Suprapubic skin (tissue), 4 donors: Measurements from ENCODE around the gene CAPZA1.

Experiments used
- POLR2A ChIP-seq, 2 donors: fragments of 450-650 bp; IDR thresholded peaks; one replicate each; pipeline ENCODE4 v1.6.1; 2017; ENCODE audit warnings: antibody characterized with exemption in 2 of 2, mild to moderate bottlenecking in 2 of 2, moderate library complexity in 2 of 2
- POLR2AphosphoS5 ChIP-seq, 3 donors: sonication (generic); formaldehyde crosslinking; IDR thresholded peaks; one replicate each; pipeline ENCODE4 v1.6.1; 2017; ENCODE audit warnings: antibody characterized with exemption in 3 of 3
- TF ChIP-seq, protein P1 (sequence below), 2 donors: fragments of 200-600 bp in 1 of 2; fragments of 450-650 bp in 1 of 2; sonication (generic) in 1 of 2; IDR thresholded peaks; one replicate each; pipeline ENCODE4 v1.5.1; 2016 to 2019; ENCODE audit warnings: antibody characterized with exemption in 2 of 2, mild to moderate bottlenecking in 1 of 2, moderate library complexity in 1 of 2

DNA sequence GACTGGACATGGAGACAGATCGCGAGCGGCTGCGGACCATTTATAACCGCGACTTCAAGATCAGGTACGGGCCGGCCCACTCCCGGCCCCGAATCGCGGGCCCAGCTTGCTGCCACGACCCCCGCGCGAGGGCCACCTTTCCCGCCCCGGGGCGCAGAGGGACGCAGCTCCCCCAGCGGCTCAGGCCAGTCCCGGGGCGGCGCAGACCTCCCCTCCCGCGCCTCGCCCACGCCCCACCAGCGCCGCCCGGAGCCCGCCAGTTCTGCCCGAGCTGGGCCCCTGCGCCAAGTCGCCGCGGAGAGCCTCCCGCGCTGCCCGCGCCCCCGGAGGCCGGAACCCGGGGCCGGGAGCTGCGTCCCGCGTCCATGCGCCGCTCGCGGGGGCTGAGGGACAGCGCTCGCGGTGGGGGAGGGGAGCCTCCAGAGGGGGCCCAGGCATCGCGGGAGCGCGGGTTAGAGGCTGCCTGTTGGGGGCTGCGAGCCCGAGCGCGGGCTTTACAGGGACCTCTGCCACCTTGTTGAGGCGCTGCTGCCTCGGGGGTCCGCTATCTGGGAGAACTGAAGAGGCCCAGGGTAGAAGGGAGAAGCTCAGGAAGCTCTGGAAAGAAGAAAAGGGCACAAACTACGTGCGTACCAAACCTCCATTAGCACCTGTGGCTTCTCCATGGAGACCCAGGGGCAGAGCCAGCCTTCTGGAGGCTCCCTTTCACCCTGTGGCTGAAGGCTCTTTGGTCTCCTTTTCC is 55.5 kb downstream of the CAPZA1 start:
- TF ChIP-seq, protein P1, sequence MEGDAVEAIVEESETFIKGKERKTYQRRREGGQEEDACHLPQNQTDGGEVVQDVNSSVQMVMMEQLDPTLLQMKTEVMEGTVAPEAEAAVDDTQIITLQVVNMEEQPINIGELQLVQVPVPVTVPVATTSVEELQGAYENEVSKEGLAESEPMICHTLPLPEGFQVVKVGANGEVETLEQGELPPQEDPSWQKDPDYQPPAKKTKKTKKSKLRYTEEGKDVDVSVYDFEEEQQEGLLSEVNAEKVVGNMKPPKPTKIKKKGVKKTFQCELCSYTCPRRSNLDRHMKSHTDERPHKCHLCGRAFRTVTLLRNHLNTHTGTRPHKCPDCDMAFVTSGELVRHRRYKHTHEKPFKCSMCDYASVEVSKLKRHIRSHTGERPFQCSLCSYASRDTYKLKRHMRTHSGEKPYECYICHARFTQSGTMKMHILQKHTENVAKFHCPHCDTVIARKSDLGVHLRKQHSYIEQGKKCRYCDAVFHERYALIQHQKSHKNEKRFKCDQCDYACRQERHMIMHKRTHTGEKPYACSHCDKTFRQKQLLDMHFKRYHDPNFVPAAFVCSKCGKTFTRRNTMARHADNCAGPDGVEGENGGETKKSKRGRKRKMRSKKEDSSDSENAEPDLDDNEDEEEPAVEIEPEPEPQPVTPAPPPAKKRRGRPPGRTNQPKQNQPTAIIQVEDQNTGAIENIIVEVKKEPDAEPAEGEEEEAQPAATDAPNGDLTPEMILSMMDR (IDR thresholded peaks at IDR 0.05), result peak in 1 of 2 donors; percentile 25
- no peak for TF ChIP-seq POLR2AphosphoS5 (IDR thresholded peaks at IDR 0.05)
- TF ChIP-seq POLR2A (IDR thresholded peaks at IDR 0.05), result peak in 1 of 2 donors; percentile 8
